IMR-90 (cell line): ENCODE data around the gene KCNK5. TPM values are rescaled to one million over a fixed set of nuclear protein-coding genes. Genes with fewer than 3 reads are reported as not detected.

Experiments
- ATAC-seq: fragments of 200-7000 bp; cut with Tn5 transposase; 2 replicates; pipeline ENCODE4 v1.9.1; 2020; ENCODE audit warnings: low read depth, mild to moderate bottlenecking, moderate library complexity
- BruUV-seq: library from RNA; stranded (reverse); fragments of 400-500 nt; replicated peaks from 2 replicates; lab custom pipeline; 2021; lab: Mats Ljungman, UMichigan
- CTCF ChIA-PET: fragments of 300-600 bp; formaldehyde crosslinking; extraction: SDS; loops from one replicate; lab custom pipeline; 2021; ENCODE audit warnings: antibody characterized with exemption; lab: Yijun Ruan, JAX
- POLR2A ChIA-PET: fragments of 300-600 bp; sonication (Branson Sonifier 250); formaldehyde crosslinking; loops from one replicate; lab custom pipeline; 2022; ENCODE audit warnings: antibody characterized with exemption; ENCODE audit not compliant: unreplicated experiment; lab: Charles Lee
- DNase-seq: peaks from one replicate; pipeline ENCODE4 v3.0.0; 2013
- H2AFZ ChIP-seq: replicated peaks from 2 replicates; pipeline ENCODE3; 2013; ENCODE audit warnings: low read length, mild to moderate bottlenecking; ENCODE audit not compliant: poor library complexity
- H2AK5ac ChIP-seq: 2 replicates; pipeline ENCODE4 v1.6.1; 2013; ENCODE audit warnings: low read depth, low read length, inconsistent platforms
- H2AK9ac ChIP-seq: replicated peaks from 2 replicates; pipeline ENCODE3; 2013; ENCODE audit warnings: mild to moderate bottlenecking, low read depth, low read length, moderate library complexity; ENCODE audit not compliant: poor library complexity
- H2BK120ac ChIP-seq: 2 replicates; pipeline ENCODE4 v1.6.1; 2013; ENCODE audit warnings: low read depth, low read length, inconsistent platforms
- H2BK15ac ChIP-seq: 3 replicates; pipeline ENCODE4 v1.6.1; 2013; ENCODE audit warnings: low read depth, low read length, inconsistent platforms
- H2BK20ac ChIP-seq: 2 replicates; pipeline ENCODE4 v1.6.1; 2013; ENCODE audit warnings: low read depth, mild to moderate bottlenecking, inconsistent platforms, low read length, moderate library complexity
- H2BK5ac ChIP-seq: 2 replicates; pipeline ENCODE4 v1.6.1; 2013; ENCODE audit warnings: mild to moderate bottlenecking, low read depth, low read length, inconsistent platforms; ENCODE audit not compliant: poor library complexity, severe bottlenecking
- H3K14ac ChIP-seq: replicated peaks from 2 replicates; pipeline ENCODE4 v1.6.1; 2013; ENCODE audit warnings: low read depth, low read length, inconsistent platforms
- H3K18ac ChIP-seq: 2 replicates; pipeline ENCODE4 v1.6.1; 2013; ENCODE audit warnings: low read depth, low read length, control low read depth
- H3K23ac ChIP-seq: 2 replicates; pipeline ENCODE4 v1.6.1; 2013; ENCODE audit warnings: low read depth, low read length, inconsistent platforms
- H3K27ac ChIP-seq: 2 replicates; pipeline ENCODE4 v1.5.1; 2013; ENCODE audit warnings: mild to moderate bottlenecking, control low read depth, low read length; ENCODE audit not compliant: insufficient read depth
- H3K27me3 ChIP-seq: 2 replicates; pipeline ENCODE4 v1.6.1; 2013; ENCODE audit warnings: low read length; ENCODE audit not compliant: control insufficient read depth, insufficient read depth
- H3K36me3 ChIP-seq: 2 replicates; pipeline ENCODE4 v1.6.1; 2013; ENCODE audit warnings: low read length, mixed read lengths; ENCODE audit not compliant: control insufficient read depth, insufficient read depth
- H3K4ac ChIP-seq: 2 replicates; pipeline ENCODE4 v1.6.1; 2013; ENCODE audit warnings: low read depth, low read length, inconsistent platforms
- H3K4me1 ChIP-seq: 2 replicates; pipeline ENCODE4 v1.6.1; 2013; ENCODE audit warnings: low read length, mixed read lengths; ENCODE audit not compliant: control insufficient read depth, insufficient read depth
- H3K4me2 ChIP-seq: 2 replicates; pipeline ENCODE4 v1.6.1; 2013; ENCODE audit warnings: low read depth, mild to moderate bottlenecking, control low read depth, low read length, moderate library complexity
- H3K4me3 ChIP-seq: 2 replicates; pipeline ENCODE4 v1.5.1; 2013; ENCODE audit warnings: low read depth, mild to moderate bottlenecking, control low read depth, low read length, moderate library complexity; ENCODE audit not compliant: insufficient read depth
- H3K56ac ChIP-seq: 2 replicates; pipeline ENCODE4 v1.6.1; 2013; ENCODE audit warnings: low read length, inconsistent platforms; ENCODE audit not compliant: insufficient read depth; ENCODE audit errors: extremely low read depth
- H3K79me1 ChIP-seq, 2 experiments: 2 replicates each; pipeline ENCODE4 v1.6.1; 2013; ENCODE audit warnings: low read length in 2 of 2, inconsistent platforms in 1 of 2, low read depth in 1 of 2
- H3K9ac ChIP-seq: 2 replicates; pipeline ENCODE4 v1.6.1; 2013; ENCODE audit warnings: low read depth, low read length, control low read depth
- H3K9me1 ChIP-seq: 2 replicates; pipeline ENCODE4 v1.6.1; 2013; ENCODE audit warnings: low read length, inconsistent platforms; ENCODE audit not compliant: insufficient read depth
- H3K9me3 ChIP-seq: 2 replicates; pipeline ENCODE4 v1.6.1; 2013; ENCODE audit warnings: low read length; ENCODE audit not compliant: control insufficient read depth, insufficient read depth
- H4K20me1 ChIP-seq: 2 replicates; pipeline ENCODE4 v1.6.1; 2013; ENCODE audit warnings: low read length, inconsistent platforms; ENCODE audit not compliant: insufficient read depth
- H4K5ac ChIP-seq: 2 replicates; pipeline ENCODE4 v1.6.1; 2013; ENCODE audit warnings: mild to moderate bottlenecking, low read depth, low read length, control low read depth
- H4K8ac ChIP-seq, 2 experiments: 2 replicates each; pipeline ENCODE4 v1.6.1; 2013; ENCODE audit warnings: low read depth in 2 of 2, low read length in 2 of 2, control low read depth in 1 of 2, inconsistent platforms in 1 of 2
- H4K91ac ChIP-seq: 2 replicates; pipeline ENCODE4 v1.6.1; 2013; ENCODE audit warnings: low read depth, low read length, inconsistent platforms; ENCODE audit not compliant: insufficient read depth
- CEBPB ChIP-seq: IDR thresholded peaks from 2 replicates; pipeline ENCODE4 v1.6.1; 2012; ENCODE audit warnings: low read depth, low read length, improper control_type of control experiment
- CHD1 ChIP-seq: IDR thresholded peaks from 2 replicates; pipeline ENCODE4 v1.6.1; 2012; ENCODE audit warnings: low read depth, low read length, improper control_type of control experiment
- ELK1 ChIP-seq: fragments of 150-350 bp; IDR thresholded peaks from 2 replicates; pipeline ENCODE4 v1.6.1; 2016; ENCODE audit warnings: low read depth, mild to moderate bottlenecking, low read length, moderate library complexity, borderline replicate concordance
- FOS ChIP-seq: fragments of 150-350 bp; IDR thresholded peaks from 2 replicates; pipeline ENCODE4 v1.6.1; 2016; ENCODE audit warnings: low read depth, low read length
- MAFK ChIP-seq: IDR thresholded peaks from 2 replicates; pipeline ENCODE4 v1.6.1; 2012; ENCODE audit warnings: low read depth, low read length, improper control_type of control experiment
- MAZ ChIP-seq: IDR thresholded peaks from 2 replicates; pipeline ENCODE4 v1.6.1; 2012; ENCODE audit warnings: low read depth, mild to moderate bottlenecking, low read length, improper control_type of control experiment, moderate library complexity, borderline replicate concordance
- NFE2L2 ChIP-seq: fragments of 150-350 bp; IDR thresholded peaks from 2 replicates; pipeline ENCODE4 v1.6.1; 2016; ENCODE audit warnings: low read depth, mild to moderate bottlenecking, low read length
- SMC3 ChIP-seq: fragments of 150-350 bp; IDR thresholded peaks from 2 replicates; pipeline ENCODE4 v1.6.1; 2016; ENCODE audit warnings: low read depth, mild to moderate bottlenecking, antibody characterized with exemption, low read length, moderate library complexity
- WGBS, 2 experiments: methylation state at CpG; one replicate each; pipeline versions ENCODE4 v1.1.5 to v1.1.7; 2013; ENCODE audit warnings: missing lambda C conversion rate in 2 of 2; ENCODE audit not compliant: insufficient read length in 1 of 2; ENCODE audit errors: extremely low coverage in 2 of 2; 5-methylcytosine and 5-hydroxymethylcytosine counted together
- dilution Hi-C: fragments of 300-500 bp; cut with HindIII; formaldehyde crosslinking; loops from one replicate; pipeline ENCODE4 v1.14.3; 2018; ENCODE audit warnings: low sequenced_read_pairs; ENCODE audit not compliant: unreplicated experiment
- in situ Hi-C: fragments of 300-500 bp; cut with MboI; formaldehyde crosslinking; loops from 3 replicates; pipeline ENCODE4 v1.14.3; 2019; ENCODE audit warnings: low sequenced_read_pairs, inconsistent platforms, mixed read lengths
- intact Hi-C: fragments of 100-400 bp; cut with micrococcal nuclease; formaldehyde crosslinking; loops from 2 replicates; pipeline ENCODE4 v1.10.0; 2022
- polyA plus RNA-seq, 3 experiments: library from polyadenylated mRNA; depleted of rRNA; stranded (reverse); fragments of >200 nt; gene quantifications; 2 replicates each; pipeline ENCODE4 v1.2.3, GENCODE V29; 2012; ENCODE audit warnings: low replicate concordance in 1 of 3
- total RNA-seq: library from RNA; depleted of rRNA; stranded (reverse); fragments of >200 nt; gene quantifications from 2 replicates; pipeline ENCODE4 v1.2.3, GENCODE V29; 2012

The KCNK5 gene
- total and polyA plus RNA-seq, 2 of the 4 experiments (the other 2 are of a cell fraction): not detected

GRCh38 chr6:39274471-39274870 lies 45.2 kb upstream of the KCNK5 start:
- Histone ChIP-seq H4K5ac (no peak overlapping the region), H3K14ac (no peak overlapping the region), H3K9ac (no peak overlapping the region), H3K27ac (no peak overlapping the region), H3K27me3 (no peaks in the 10 kb centered on the region), H2AFZ (no peak overlapping the region), H2BK5ac (no peak overlapping the region), H4K8ac (no peak overlapping the region), H2AK5ac (no peak overlapping the region), H3K4me2 (no peak overlapping the region), H3K56ac (no peak overlapping the region), H3K4me1 (no peaks in the 10 kb centered on the region), H3K4me3 (no peak overlapping the region), H2BK20ac (no peak overlapping the region), H3K18ac (no peak overlapping the region), H3K9me1 (no peaks in the 10 kb centered on the region), H3K36me3 (no peaks in the 10 kb centered on the region), H3K23ac (no peak overlapping the region), H4K20me1 (no peaks in the 10 kb centered on the region), H2AK9ac (no peak overlapping the region), H3K4ac (no peak overlapping the region), H3K9me3 (no peaks in the 10 kb centered on the region), H2BK120ac (no peak overlapping the region), H2BK15ac (no peak overlapping the region), H4K91ac (no peak overlapping the region), H3K79me1 (no peaks in the 10 kb centered on the region)
- ATAC-seq: no peak
- TF ChIP-seq MAZ (no peak), NFE2L2 (no peak), MAFK (no peak), ELK1 (no peak), FOS (no peak), SMC3 (no peak), CHD1 (no peak), CEBPB (no peak)
- ChIA-PET POLR2A (no interaction called here), CTCF (no interaction called here)
- BruUV-seq: no TSS peak
- no peak for DNase-seq
- intact Hi-C loops (no loop called here), dilution Hi-C loops (no loop called here), in situ Hi-C loops (no loop called here)
- 0% methylated on average over 1 of the region's 4 CpGs; no CpG with 5 or more reads in 1 of the 2 experiments for WGBS, 2 experiments
